Suppressor macrophage treated with lipopolysaccharide for 4 hours (primary cell): ENCODE data around the gene ARHGEF7.
A peak's percentile ranks its signal among the peaks of the same experiment; 100 is the strongest.

ENCODE experiments used
- DNase-seq: peaks from one replicate; pipeline ENCODE4 v3.0.0-alpha.2; 2020

ARHGEF7 gene

DNA sequence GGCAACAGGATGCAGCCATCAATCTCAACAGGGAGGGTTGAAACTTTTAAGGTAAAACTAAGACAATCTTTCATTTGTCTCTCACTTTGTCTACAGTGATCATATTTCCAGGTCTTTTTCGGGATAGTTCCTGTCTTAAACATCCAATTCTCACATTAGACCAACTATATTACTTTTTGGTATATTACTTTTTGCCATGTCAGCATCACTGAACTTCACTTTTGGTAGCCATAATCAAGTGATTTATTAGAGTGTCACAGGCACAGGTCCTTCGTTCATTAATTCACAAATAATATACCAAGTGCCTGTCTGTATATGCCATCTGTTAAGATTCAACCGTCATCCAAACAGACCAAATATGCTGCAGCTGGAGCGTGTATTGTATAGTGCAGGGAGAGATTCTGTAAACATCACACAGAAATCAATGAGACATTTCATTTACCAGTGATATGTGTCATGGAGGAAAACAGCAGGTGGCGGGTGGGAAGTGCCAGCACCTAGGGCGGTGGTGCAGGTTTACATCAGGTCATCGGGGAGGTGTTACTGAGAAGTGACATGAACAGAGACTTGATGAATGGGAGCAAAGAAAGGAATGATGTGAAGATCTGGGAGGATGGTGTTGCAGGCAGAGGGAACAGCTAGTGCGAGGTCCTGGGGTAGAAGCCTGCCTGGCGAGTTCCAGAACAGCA, 24.9 kb downstream of the ARHGEF7 start:
- DNase-seq: no peak

DNA sequence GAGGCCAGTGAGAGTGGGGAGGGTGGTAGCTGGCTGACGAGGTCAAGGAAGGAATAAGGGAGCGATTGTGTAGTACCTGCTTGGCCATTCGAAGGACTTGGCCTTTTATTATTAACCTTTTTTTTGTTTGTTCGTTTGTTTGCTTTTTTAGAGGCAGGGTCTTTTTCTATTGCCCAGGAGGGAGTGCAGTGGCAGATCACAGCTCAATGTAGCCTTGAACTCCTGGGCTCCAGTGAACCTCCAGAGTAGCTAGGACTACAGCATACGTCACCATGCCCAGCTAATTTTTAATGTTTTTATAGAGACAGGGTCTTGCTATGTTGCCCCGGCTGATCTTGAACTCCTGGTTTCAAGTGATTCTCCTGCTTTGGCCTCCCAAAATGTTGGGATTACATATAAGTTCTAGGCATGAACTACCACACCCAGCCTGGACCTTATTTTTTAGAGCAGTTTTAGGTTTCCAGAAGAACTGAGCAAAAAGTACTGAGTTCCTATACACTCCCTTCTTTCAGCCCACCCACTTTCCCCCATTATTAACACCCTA, 25.5 kb downstream of the ARHGEF7 start:
- no peak for DNase-seq

DNA sequence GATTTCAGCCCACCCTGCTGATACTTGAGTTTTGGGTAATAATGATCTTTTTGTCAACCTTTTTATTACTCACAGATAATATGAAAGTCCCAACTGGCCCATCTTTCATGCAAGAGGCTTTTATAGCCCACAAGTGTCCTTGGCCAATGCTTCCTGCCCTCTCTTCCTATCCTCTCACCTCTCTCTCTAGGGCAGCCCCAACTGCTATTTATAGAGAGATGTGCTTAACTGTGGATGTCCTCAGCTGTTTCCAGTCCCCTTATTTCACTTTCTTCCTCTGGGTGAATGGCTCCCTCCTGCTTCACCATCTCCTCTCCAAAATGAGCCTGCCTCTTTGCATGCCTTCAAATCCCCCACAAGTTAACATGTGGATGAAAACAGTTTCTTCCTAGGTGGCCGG, 27.4 kb downstream of the ARHGEF7 start:
- no peak for DNase-seq

DNA sequence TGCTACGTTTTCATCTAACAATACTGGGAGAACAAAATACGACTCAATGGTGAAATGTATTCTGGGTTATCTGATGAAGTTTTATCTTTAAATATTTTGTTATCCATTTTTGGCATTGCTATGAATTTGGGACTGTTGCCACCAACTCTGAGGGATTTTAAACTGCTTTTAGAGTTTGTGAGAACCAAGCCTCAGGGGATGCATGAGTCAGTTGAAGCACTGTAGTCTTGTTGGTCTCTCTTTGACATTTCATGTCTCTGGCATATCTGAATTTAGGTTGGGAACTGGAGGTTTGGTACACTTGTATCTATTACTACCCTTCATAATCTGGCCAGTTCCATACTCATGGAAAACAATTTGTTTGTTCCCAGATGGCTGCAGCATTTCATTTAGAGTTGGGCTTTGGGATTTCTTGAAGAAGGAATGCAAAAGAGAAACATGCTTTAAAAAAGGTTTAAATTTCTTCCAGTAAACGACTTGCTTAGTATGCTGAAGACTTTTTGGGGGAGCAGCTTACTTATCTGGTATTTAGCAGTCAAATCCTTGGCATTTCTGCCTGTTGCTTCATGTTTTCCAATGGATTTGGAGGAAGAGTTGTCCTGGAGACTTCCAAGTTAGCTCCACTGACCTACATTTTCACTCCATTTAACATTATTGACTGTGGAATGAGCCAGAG, 28.9 kb downstream of the ARHGEF7 start:
- no peak for DNase-seq

DNA sequence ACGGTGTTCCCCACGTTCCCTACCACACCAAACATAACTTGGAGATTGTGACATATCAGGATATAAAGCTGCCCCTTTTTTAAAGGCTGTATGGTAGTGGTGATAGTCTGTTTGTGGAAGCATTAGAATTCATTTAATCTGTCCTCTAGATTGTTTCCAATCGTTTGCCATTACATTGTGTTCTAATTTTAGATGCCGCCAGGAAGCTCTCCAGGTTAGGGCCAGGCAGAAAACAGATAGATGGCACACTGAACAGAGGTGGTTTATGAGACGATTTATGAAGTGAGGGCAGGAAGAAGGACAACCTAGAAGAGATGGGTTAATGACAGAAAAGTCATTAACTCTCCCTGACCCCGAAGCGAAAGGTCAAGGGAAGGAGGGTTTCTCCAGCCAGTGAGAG, 30.0 kb downstream of the ARHGEF7 start:
- DNase-seq: no peak

DNA sequence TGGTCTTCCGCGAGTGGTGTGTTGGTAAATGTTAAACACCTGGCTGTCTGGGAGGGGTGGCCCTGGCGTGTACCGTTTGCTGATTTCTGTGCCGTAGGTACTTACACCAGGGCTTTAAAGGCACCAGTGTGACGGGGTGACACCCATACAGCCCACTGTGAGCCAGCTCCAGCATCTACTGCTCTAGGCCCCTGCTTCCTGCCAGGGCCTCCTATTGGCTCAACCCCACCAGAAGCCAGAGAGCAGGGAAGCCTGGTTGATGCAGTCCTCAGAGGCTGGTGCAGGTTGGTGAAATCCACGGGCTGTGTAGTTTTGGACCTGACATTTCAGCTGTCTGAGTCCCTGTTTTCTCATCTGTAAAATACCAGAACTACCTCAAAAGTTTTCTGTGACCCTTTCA, 30.4 kb downstream of the ARHGEF7 start:
- no peak for DNase-seq

DNA sequence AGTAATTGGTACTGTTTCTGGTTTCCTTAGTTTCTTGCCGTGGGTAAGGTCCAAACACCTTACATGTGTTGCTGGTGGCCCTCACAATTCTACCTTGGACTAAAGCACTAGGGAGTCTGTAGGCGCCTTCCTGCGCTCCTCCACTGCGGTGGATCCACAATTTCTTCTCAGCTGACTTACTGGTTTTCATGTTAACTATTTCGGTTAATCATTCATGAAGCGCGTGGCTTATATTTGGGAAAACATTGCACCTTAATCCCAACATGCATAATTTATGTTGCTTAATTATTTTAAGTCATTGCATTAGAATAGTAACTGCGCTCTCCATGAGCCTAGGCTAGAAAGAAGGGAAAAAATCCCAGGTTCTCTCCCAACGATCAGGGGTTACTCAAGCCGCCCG, 37.7 kb downstream of the ARHGEF7 start:
- no peak for DNase-seq

DNA sequence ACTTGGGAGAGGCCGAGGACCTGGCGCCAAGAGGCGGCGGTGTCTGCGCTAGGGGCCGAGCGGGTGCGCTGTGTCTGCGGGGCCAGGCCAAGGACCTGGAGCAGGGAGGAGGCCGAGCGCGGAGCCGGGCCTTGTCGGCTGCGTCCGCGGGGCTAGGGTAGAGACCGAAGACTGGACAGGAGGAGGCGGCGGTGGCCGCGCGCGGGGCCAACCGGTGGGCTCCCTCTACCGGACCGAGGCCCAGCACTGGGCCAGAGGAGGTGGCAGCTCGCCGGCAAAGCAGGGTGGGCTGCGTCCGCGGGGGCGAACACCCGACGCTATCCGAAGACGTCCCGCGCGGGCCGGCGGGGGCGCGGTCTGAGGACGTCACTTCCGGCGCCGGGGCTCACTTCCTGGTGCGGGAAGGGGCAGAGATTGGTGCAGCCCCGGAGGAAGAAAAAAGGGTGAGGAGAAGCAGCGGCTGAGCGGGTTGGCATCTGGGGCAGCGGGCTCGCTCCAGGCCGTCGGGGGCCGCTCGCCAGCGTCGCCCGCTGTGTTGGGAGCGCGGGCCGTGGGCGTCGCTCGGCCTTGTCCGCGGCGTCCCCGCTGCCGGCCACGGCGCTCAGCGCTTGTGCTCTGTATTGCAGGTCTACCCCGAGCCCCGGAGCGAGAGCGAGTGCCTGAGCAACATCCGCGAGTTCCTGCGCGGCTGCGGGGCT, 38.3 kb downstream of the ARHGEF7 start:
- peak; percentile 96 for DNase-seq

DNA sequence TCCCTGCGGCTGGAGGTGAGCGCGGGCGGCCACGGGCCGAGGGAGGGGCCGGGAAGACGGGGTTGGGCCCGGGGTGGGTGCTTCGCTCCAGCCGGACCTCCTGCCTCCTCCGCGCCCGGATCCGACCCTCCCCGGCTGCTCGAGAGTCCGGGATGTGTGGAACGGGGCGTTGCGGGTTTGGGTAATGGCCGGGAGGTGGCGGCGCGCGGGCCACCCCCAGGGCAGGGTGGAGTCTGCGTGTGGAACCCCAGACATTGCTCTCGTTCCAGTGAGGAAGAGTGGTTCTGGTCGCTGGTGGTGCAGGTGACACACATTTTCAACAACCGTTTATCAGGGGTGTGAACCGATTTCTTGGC, 38.8 kb downstream of the ARHGEF7 start:
- DNase-seq: peak; percentile 66

DNA sequence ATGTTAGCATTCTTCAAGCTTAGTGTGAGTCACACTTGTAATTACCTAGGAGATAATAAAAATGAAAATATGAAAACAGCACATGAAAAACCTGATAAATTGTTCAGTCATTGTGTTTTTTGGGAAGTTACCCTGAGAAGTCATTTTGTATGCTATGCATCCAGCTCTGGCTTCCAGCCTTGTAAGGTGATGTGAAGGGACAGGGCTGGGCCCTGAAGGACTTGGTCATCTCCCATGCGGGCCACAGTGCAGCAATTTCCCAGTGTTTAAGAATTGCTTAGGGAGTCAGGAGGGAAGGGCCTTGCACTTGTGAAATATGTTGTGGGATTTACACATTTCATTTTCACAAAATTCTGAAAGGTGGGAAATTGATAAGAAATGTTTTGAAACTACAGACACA, 41.3 kb downstream of the ARHGEF7 start:
- no peak for DNase-seq

DNA sequence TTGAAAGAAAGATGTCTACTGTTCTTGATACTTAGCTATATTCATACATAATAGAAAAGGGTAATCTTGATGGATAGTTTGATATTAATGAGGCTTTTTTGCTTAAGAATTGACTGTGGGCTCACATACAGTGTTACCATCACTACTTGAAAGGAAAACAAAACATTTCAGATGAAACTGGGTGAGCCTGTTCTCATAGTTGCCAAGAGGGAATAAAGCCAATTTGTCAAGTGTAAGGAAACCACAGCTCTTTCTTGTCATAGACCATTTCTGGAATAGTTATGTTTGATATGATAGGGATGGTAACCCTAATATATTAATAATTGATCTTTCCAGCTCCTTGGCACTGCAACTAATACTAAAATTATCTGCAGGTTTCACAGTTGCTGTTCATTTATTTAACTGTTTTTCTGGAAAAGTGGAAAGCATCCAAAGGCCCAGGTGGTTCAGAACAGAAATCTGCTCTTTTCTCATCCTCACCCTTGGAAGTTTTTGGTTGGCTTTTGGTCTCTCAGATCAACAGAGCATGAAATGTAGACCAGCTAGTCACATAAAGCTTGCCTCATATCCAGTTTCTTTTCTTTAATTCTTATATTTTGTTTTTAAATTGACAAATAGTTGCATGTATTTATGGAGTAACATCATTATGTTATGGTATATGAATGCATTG, 43.2 kb downstream of the ARHGEF7 start:
- no peak for DNase-seq

DNA sequence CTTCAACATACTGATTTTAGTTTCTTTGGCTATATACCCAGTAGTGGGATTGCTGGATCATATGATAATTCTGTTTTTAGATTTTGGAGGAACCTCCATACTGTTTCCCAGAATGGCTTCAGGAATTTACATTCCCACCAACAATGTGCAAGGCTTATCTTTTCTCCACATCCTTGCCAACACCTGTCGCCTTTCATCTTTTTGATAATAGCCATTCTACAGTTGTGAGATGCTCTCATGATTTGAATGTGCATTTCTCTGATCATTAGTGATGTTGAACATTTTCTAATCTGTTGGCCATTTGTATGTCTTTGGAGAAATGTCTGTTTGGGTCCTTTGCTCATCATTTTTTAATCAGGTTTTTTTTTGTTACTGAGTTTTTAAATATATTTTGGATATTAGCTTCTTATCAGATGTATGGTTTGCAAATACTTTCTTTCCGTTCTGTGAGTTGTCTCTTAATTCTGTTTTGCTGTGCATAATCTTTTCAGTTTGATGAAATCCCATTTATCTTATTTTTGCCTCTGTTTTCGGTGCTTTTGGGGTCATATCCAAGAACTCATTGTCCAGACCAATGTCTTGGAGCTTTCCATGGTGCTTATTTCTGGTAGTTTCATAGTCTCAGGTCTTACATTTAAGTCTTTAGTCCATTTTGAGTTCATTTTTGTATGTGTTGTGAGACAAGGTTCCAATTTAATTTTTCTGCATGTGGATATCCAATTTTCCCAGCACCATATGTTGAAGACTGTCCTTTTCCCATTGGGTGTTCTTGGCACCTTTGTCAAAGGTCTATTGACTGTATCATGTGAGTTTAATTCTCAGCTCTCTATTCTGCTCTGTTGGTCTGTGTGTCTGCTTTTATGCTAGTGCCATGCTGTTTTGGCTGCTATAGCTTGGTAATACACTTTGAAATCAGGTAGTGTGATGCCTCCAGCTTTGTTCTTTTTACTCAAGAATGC, 44.5 kb downstream of the ARHGEF7 start:
- no peak for DNase-seq

DNA sequence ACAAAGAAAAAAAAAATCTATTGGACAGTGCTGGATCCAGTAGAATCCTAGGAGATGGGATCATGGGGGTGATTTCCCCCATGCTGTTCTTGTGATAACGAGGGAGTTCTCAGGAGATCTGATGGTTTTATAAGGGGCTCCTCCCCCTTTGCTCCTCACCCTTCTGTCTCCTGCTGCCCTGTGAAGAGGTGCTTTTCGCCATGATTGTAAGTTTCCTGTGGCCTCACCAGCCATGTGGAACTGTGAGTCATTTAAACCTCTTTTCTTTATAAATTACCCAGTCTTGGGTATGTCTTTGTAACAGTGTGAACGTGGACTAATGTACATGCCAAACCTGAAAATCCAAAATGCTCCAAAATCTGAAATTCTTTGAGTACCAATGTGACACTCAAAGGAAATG, 45.5 kb downstream of the ARHGEF7 start:
- DNase-seq: no peak

DNA sequence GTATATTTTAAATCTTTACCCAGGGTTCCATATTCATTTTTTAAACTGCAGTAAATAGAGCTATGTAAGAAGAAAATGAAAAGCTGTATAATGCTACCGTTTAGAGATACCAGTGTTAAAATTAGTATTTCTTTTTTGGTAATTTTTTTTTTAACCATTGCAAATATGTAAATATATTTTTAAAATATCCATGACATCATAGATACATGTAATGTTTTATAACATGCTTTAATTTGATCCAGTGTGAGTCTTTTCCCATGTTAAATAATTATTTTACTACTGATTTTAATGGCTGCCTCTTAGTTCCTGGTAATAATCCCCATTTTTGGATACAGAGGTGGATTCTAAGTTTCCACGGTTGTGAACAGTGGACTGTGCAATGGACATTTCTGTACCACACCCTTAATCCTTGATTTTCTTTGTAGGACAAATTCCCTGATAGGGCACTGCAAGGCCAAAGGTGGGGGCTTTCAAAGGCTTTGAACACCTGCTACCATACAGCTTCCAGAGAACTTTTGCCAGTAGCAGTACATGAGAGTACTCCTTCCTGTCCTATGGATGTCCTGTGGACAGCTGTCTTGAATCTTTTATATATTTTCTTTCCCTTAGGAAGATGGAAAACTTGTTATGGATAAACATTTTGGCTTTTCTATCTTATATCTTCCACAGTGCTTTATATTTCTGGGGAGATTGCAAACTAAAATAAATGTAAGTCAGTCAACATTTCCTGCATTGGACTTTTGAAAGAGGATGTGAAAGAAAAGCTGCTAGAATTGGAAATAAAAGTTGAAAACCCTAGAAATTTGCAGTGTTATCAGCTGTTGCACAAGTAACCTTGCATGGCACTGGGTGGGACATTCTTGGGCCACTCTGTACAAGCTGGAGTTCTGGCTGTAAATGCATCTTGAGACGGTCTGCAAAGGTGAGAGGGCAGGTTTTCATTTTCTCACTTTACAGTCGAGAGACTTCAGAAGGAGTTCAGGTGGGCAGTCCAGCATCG, 46.8 kb downstream of the ARHGEF7 start:
- DNase-seq: no peak

DNA sequence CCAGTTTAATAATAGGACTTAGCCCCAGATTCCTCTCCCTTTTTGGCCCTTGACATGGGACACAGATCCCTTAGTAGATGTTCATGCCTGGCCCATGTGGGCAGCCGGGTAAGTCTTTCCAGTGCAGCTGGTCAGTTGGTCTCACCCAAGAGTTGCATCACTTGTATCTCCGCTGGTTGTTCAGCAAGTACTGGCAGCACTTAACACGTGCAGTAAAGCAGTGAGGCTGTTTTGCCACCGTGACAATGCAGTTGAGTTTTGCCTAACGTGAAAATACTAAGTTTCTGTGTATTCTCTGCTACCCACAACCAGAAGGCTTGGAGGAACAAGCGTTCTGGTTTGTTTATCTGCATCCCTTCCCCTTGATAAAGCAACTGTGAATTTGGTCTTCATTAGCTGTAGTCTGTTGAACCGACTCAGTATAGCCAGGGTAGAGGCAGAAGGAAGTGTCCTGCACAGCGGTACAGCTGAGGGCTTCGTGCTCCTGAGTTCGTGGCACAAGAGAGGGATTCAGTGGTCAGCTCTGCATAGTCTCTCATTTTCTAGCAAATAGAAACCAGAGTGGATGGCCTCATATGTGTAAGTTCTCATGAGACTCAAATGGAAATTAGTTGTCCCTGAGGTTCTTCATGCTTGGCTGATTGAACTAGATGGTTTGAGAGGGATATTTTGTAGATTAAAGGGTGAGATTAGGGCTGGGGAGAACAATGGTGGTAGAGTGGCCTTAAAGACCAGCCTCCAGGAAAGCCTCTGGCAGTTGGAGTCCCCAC, 50.3 kb downstream of the ARHGEF7 start:
- DNase-seq: no peak

DNA sequence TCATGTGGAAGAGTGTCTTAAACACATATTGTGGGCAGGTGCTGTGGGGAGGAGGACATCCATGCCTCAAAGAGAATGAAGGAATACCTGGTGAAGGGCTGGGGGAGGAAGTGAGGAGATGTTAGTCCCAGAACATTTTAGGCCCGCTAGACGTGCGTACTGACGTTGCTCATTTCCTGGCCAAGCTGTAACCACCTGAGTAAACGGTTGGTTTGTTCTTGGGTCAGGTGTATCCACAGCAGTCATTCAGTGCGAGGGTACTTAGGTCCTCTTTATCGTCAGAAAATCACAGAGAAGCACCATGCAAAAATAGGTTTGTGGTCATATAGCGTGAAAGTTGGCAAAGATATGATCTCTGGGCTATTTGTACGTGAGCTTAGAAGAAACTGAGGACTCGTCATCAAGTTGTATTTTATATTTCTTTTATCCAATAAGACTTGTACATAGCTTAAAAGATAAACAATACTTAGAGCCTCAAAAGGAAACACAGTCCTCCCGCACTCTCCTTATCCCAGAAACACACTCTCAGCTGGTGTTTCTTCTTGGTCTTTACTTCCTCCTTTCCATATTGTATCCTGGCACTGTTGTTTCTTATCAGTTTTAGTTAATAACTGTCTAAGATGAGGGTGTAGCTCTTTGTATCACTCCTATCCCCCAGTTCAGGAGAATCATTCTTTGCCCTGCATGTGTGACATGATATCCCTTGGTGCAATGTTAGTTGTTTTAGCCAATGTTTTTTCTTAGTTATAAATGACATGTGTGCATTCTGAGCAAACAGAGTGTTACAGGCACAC, 52.0 kb downstream of the ARHGEF7 start:
- no peak for DNase-seq

DNA sequence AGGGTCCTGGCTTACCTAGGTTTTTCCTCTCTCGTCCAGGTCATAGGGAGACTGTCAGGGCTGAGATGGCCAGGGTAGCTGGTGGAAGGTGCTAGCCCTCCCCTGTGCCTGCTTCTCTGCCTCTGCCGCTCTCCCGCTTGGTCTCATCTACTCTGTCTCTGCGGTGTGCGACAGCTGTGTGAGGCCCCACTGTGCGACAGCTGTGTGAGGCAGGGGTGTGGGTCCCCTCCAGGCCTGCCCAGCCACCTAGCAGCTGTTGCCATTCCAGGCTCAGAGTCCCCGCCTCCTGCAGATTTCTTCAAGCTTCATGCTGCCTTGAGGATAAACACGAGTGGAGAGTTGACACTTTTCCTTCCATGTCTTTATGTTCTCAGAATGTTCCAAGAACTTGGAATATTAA, 53.0 kb downstream of the ARHGEF7 start:
- no peak for DNase-seq

DNA sequence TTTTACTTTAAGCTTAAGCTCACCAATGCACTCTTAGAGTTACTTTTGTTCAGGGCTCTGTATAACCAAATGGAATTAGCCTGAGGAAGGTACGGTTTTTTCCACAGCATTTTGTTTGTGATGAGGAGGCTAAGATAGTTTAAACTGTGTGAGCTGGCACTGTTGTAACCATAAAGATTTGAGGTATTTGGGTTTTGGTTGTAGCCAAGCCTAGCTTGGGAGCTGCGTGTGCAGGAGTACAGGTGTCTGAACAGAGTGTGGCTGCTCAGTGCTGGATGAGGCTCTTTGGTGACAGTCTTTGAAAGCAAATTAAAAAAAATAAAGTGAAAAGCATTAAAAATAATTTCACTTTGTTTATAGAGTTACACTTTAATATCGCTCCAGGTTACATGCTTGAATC, 56.0 kb downstream of the ARHGEF7 start:
- DNase-seq: no peak

DNA sequence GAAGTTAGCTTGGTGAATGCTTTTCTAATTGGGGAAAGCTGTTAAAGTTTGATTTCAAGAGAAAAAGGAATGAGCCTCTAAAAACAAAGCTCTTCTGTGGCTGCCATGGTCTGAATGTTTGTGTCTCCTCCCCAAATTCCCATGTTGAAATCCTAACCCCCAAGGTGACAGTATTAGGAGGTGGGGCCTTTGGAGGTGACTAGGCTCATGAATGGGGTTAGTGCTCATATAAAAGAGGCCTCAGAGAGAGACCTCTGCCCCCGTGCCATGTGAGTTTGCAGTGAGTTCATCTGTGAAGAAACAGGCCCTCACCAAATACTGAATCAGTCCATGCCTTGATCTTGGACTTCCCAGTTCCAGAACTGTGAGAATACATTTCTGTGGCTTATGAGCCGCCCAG, 56.5 kb downstream of the ARHGEF7 start:
- no peak for DNase-seq
